Mammary epithelial cell (primary cell): ENCODE results near the gene FKBP14.

Experiments
- EZH2 ChIP-seq: IDR thresholded peaks from 2 replicates; pipeline ENCODE4 v1.6.1; 2012; ENCODE audit warnings: low read length, inconsistent platforms, borderline replicate concordance
- TF ChIP-seq, protein P1 (sequence below), 2 donors: IDR thresholded peaks in 1 of 2; conservative IDR thresholded peaks in 1 of 2; 2 replicates each; pipeline ENCODE4 v1.5.1; 2011 to 2012; ENCODE audit warnings: inconsistent platforms in 2 of 2, low read length in 2 of 2, mild to moderate bottlenecking in 2 of 2, control low read depth in 1 of 2, low read depth in 1 of 2; ENCODE audit not compliant: insufficient read depth in 1 of 2; ENCODE audit errors: extremely low read depth in 1 of 2

DNA sequence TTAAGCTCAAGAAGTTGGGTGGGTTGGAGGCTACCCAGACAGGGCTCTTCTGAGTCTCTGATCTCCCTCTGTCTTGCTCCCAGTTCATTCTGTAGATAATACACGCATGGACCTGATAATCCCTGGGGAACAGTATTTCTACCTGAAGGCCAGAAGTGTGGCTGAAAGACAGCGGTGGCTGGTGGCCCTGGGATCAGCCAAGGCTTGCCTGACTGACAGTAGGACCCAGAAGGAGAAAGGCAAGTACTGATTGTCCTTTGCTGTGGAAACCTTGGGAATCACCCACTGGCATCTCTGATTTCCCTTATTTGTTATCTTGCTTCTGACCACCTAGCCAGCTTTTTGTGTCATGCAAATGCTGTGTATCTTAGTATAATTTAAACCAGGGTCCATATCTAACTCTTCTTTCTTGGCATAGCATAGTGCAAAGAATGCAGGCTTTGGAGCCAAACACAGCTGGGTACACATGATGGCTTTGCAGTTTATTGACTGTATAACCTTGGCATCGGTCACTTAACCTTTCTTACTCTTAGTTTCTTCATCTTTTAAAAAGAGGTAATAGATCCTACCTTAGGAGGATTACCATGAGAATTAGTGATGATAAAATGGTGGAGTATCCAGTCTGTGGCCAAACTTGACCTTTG lies 19.7 kb upstream of the FKBP14 start:
- TF ChIP-seq EZH2 = no peak
- TF ChIP-seq, protein P1, sequence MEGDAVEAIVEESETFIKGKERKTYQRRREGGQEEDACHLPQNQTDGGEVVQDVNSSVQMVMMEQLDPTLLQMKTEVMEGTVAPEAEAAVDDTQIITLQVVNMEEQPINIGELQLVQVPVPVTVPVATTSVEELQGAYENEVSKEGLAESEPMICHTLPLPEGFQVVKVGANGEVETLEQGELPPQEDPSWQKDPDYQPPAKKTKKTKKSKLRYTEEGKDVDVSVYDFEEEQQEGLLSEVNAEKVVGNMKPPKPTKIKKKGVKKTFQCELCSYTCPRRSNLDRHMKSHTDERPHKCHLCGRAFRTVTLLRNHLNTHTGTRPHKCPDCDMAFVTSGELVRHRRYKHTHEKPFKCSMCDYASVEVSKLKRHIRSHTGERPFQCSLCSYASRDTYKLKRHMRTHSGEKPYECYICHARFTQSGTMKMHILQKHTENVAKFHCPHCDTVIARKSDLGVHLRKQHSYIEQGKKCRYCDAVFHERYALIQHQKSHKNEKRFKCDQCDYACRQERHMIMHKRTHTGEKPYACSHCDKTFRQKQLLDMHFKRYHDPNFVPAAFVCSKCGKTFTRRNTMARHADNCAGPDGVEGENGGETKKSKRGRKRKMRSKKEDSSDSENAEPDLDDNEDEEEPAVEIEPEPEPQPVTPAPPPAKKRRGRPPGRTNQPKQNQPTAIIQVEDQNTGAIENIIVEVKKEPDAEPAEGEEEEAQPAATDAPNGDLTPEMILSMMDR (conservative IDR thresholded peaks at IDR 0.05 in 1 of 2, IDR thresholded peaks at IDR 0.05 in 1 of 2; ENCODE audit: extremely low read depth in 1 of 2, insufficient read depth in 1 of 2, low read depth in 1 of 2, low read length in 2 of 2) = no peak
